SK-N-SH (cell line): Measurements from ENCODE around the gene KBTBD8. TPM values are rescaled to one million over a fixed set of nuclear protein-coding genes. Genes with fewer than 3 reads are reported as not detected.

ENCODE experiments used
- CTCF ChIA-PET: fragments of 300-600, 350-600 bp; formaldehyde crosslinking; extraction: SDS; loops from one replicate; lab custom pipeline; 2021; lab: Yijun Ruan, JAX
- POLR2A ChIA-PET: fragments of 350-600 bp; sonication (Branson Sonifier 250); formaldehyde crosslinking; extraction: SDS; loops from one replicate; lab custom pipeline; 2020; ENCODE audit warnings: antibody characterized with exemption, inconsistent platforms; lab: Yijun Ruan, JAX
- DNase-seq: peaks from one replicate; pipeline ENCODE4 v3.0.0; 2012
- H2AFZ ChIP-seq: fragments of 200-600 bp; sonication (generic); 2 replicates; pipeline ENCODE4 v1.8.1; 2016; ENCODE audit warnings: antibody characterized with exemption, mild to moderate bottlenecking, low read depth
- H3F3A ChIP-seq: fragments of 200-600 bp; sonication (generic); replicated peaks from 2 replicates; pipeline ENCODE3; 2016; ENCODE audit warnings: antibody characterized with exemption, mild to moderate bottlenecking; ENCODE audit not compliant: insufficient read depth
- H3K27ac ChIP-seq, 2 experiments: fragments of 200-500 bp in 1 of 2; fragments of 200-600 bp in 1 of 2; sonication (Bioruptor generic) in 1 of 2; sonication (generic), shearing (Covaris generic) in 1 of 2; 2 replicates each; pipeline versions ENCODE4 v1.5.1 to v1.6.1; 2014 to 2016; ENCODE audit warnings: low read depth in 2 of 2, inconsistent platforms in 1 of 2, low read length in 1 of 2, mild to moderate bottlenecking in 1 of 2, mixed read lengths in 1 of 2
- H3K27me3 ChIP-seq: fragments of 200-600 bp; sonication (generic), shearing (Covaris generic); 2 replicates; pipeline ENCODE4 v1.6.1; 2016; ENCODE audit warnings: mixed run types; ENCODE audit not compliant: insufficient read depth
- H3K36me3 ChIP-seq, 2 experiments: fragments of 200-500 bp in 1 of 2; fragments of 200-600 bp in 1 of 2; sonication (Bioruptor generic) in 1 of 2; sonication (generic) in 1 of 2; replicated peaks in 1 of 2; 2 replicates each; pipeline versions ENCODE3 to v1.5.1; 2014 to 2016; ENCODE audit warnings: low read length in 1 of 2, mild to moderate bottlenecking in 1 of 2; ENCODE audit not compliant: insufficient read depth in 2 of 2, control insufficient read depth in 1 of 2
- H3K4me1 ChIP-seq, 2 experiments: fragments of 200-500 bp in 1 of 2; fragments of 200-600 bp in 1 of 2; sonication (Bioruptor generic) in 1 of 2; sonication (generic), shearing (Covaris generic) in 1 of 2; 2 replicates each; pipeline versions ENCODE4 v1.5.1 to v1.6.1; 2014 to 2016; ENCODE audit warnings: low read depth in 1 of 2, low read length in 1 of 2, mixed run types in 1 of 2; ENCODE audit not compliant: insufficient read depth in 2 of 2, control insufficient read depth in 1 of 2
- H3K4me2 ChIP-seq: fragments of 200-600 bp; sonication (generic), shearing (Covaris generic); 2 replicates; pipeline ENCODE4 v1.6.1; 2017; ENCODE audit warnings: mixed run types
- H3K4me3 ChIP-seq, 2 experiments: fragments of 200-500 bp in 1 of 2; fragments of 200-600 bp in 1 of 2; sonication (Bioruptor generic) in 1 of 2; sonication (generic), shearing (Covaris generic) in 1 of 2; 2 replicates each; pipeline versions ENCODE4 v1.5.1 to v1.8.1; 2014 to 2016; ENCODE audit warnings: low read depth in 2 of 2, inconsistent platforms in 1 of 2, low read length in 1 of 2, mild to moderate bottlenecking in 1 of 2, mixed read lengths in 1 of 2, moderate library complexity in 1 of 2
- H3K79me2 ChIP-seq: fragments of 200-600 bp; sonication (generic); 2 replicates; pipeline ENCODE4 v1.8.1; 2017; ENCODE audit warnings: mild to moderate bottlenecking; ENCODE audit not compliant: insufficient read depth
- H3K9ac ChIP-seq: fragments of 200-600 bp; sonication (generic); 2 replicates; pipeline ENCODE4 v1.6.1; 2017; ENCODE audit warnings: mixed run types
- H3K9me2 ChIP-seq: fragments of 200-600 bp; sonication (generic); 2 replicates; pipeline ENCODE4 v1.6.1; 2017; ENCODE audit warnings: mixed run types
- H3K9me3 ChIP-seq: fragments of 200-600 bp; sonication (generic); 2 replicates; pipeline ENCODE4 v1.6.1; 2017; ENCODE audit warnings: mixed run types, mild to moderate bottlenecking, moderate library complexity
- H4K20me1 ChIP-seq: fragments of 200-600 bp; sonication (generic); 2 replicates; pipeline ENCODE4 v1.6.1; 2017; ENCODE audit warnings: mild to moderate bottlenecking, mixed run types; ENCODE audit not compliant: insufficient read depth
- CHD2 ChIP-seq: fragments of 150-350 bp; IDR thresholded peaks from 2 replicates; pipeline ENCODE4 v1.6.1; 2018; ENCODE audit warnings: low read length; ENCODE audit not compliant: partially characterized antibody
- CTCF ChIP-seq: fragments of 200-600 bp; sonication (generic); IDR thresholded peaks from 2 replicates; pipeline ENCODE4 v1.6.1; 2017; ENCODE audit warnings: antibody characterized with exemption, mild to moderate bottlenecking, moderate library complexity
- FOXM1 ChIP-seq: IDR thresholded peaks from 2 replicates; pipeline ENCODE4 v1.4.0; 2012; ENCODE audit warnings: low read depth, mild to moderate bottlenecking
- GATA2 ChIP-seq: sonication (generic); formaldehyde crosslinking; IDR thresholded peaks from 2 replicates; pipeline ENCODE4 v1.5.0; 2020; ENCODE audit warnings: mild to moderate bottlenecking, missing genetic modification reagents
- IRF3 ChIP-seq: fragments of 150-350 bp; IDR thresholded peaks from 2 replicates; pipeline ENCODE4 v1.6.1; 2016; ENCODE audit warnings: mild to moderate bottlenecking, low read depth, low read length
- JUND ChIP-seq: IDR thresholded peaks from 2 replicates; pipeline ENCODE4 v1.4.0; 2012
- MAX ChIP-seq: IDR thresholded peaks from 2 replicates; pipeline ENCODE4 v1.4.0; 2012; ENCODE audit warnings: low read depth
- MEF2A ChIP-seq: IDR thresholded peaks from 2 replicates; pipeline ENCODE4 v1.4.0; 2012; ENCODE audit warnings: low read depth, borderline replicate concordance
- MXI1 ChIP-seq: IDR thresholded peaks from 2 replicates; pipeline ENCODE4 v1.6.1; 2012; ENCODE audit warnings: mild to moderate bottlenecking, low read depth, low read length, improper control_type of control experiment
- NFIC ChIP-seq: IDR thresholded peaks from 2 replicates; pipeline ENCODE4 v1.4.0; 2012; ENCODE audit warnings: borderline replicate concordance
- NRF1 ChIP-seq: IDR thresholded peaks from 2 replicates; pipeline ENCODE4 v1.6.1; 2012; ENCODE audit warnings: low read depth, mild to moderate bottlenecking, low read length
- PBX3 ChIP-seq: IDR thresholded peaks from 2 replicates; pipeline ENCODE4; 2012
- RAD21 ChIP-seq: IDR thresholded peaks from 2 replicates; pipeline ENCODE4 v1.6.1; 2012; ENCODE audit warnings: mild to moderate bottlenecking, low read length
- RXRA ChIP-seq: IDR thresholded peaks from 2 replicates; pipeline ENCODE4 v1.4.0; 2012; ENCODE audit warnings: low read depth, mild to moderate bottlenecking, borderline replicate concordance
- TCF12 ChIP-seq: IDR thresholded peaks from 2 replicates; pipeline ENCODE4 v1.4.0; 2012
- TEAD4 ChIP-seq: IDR thresholded peaks from 2 replicates; pipeline ENCODE4 v1.4.0; 2012; ENCODE audit warnings: mild to moderate bottlenecking, borderline replicate concordance; ENCODE audit not compliant: insufficient read depth
- USF1 ChIP-seq: IDR thresholded peaks from 2 replicates; pipeline ENCODE4 v1.4.0; 2012; ENCODE audit warnings: low read depth, borderline replicate concordance
- USF2 ChIP-seq: fragments of 150-350 bp; IDR thresholded peaks from 2 replicates; pipeline ENCODE4 v1.6.1; 2017; ENCODE audit warnings: antibody characterized with exemption, low read length, low read depth, borderline replicate concordance
- WGBS: methylation state at CpG from one replicate; pipeline ENCODE4 v1.1.6; 2017; ENCODE audit warnings: low lambda C conversion rate; 5-methylcytosine and 5-hydroxymethylcytosine counted together
- polyA plus RNA-seq, 3 experiments: library from polyadenylated mRNA; depleted of rRNA; stranded (reverse); fragments of >200 nt; gene quantifications; 2 replicates each; pipeline ENCODE4 v1.2.3, GENCODE V29; 2012

The KBTBD8 gene
- polyA plus RNA-seq, 1 of the 3 experiments (the other 2 are of a cell fraction): 0.36 TPM

GRCh38 chr3:67012564-67012963 is 14.5 kb downstream of the KBTBD8 start:
- Histone ChIP-seq H3F3A (no peaks in the 10 kb centered on the region), H2AFZ (no peak overlapping the region), H3K36me3 (peaks cover 5 to 12% of the 10 kb centered on the region in 2 experiments), H3K4me3 (no peak overlapping the region), H3K9me2 (no peaks in the 10 kb centered on the region), H3K27ac (no peak overlapping the region), H3K9ac (no peak overlapping the region), H4K20me1 (no peaks in the 10 kb centered on the region), H3K9me3 (no peaks in the 10 kb centered on the region; the same call in 1 of the 2 replicates), H3K27me3 (no peaks in the 10 kb centered on the region), H3K79me2 (no peaks in the 10 kb centered on the region; the same call in 1 of the 2 replicates), H3K4me2 (no peak overlapping the region), H3K4me1 (no peaks in the 10 kb centered on the region; a peak in 1 of 4 replicates)
- 95% methylated on average over 6 of the region's 6 CpGs for WGBS
- ChIA-PET POLR2A (no interaction called here), CTCF (no interaction called here)
- no peak for DNase-seq
- TF ChIP-seq MXI1: no peak
- TF ChIP-seq MEF2A: no peak
- no peak for TF ChIP-seq TCF12
- no peak for TF ChIP-seq RAD21
- TF ChIP-seq MAX: no peak
- TF ChIP-seq CTCF: no peak
- no peak for TF ChIP-seq GATA2 (CRISPR knock-in tag)
- TF ChIP-seq TEAD4: no peak
- TF ChIP-seq JUND: no peak
- no peak for TF ChIP-seq USF2
- TF ChIP-seq CHD2: no peak
- no peak for TF ChIP-seq FOXM1
- TF ChIP-seq USF1: no peak
- no peak for TF ChIP-seq NRF1
- TF ChIP-seq NFIC: no peak
- TF ChIP-seq IRF3: no peak
- no peak for TF ChIP-seq PBX3
- no peak for TF ChIP-seq RXRA
